Adrenal gland (tissue), 5 donors: ENCODE measurements around the gene KAT6B.

Experiments
- CTCF ChIP-seq, 6 experiments: fragments of 450-650 bp in 4 of 6; fragments of 200-600 bp in 2 of 6; sonication (generic) in 1 of 6; IDR thresholded peaks; 1 replicate in 5 of 6; 2 replicates in 1 of 6; pipeline versions ENCODE4 v1.5.1 to v1.8.0; 2016 to 2021; ENCODE audit warnings: antibody characterized with exemption in 6 of 6, mild to moderate bottlenecking in 2 of 6, moderate library complexity in 1 of 6
- POLR2A ChIP-seq, 2 donors: fragments of 450-650 bp; IDR thresholded peaks; one replicate each; pipeline ENCODE4 v1.6.1; 2017; ENCODE audit warnings: antibody characterized with exemption in 2 of 2, mild to moderate bottlenecking in 2 of 2, moderate library complexity in 1 of 2
- donor health status: DM: no; HTN: no; CAD: no.

GRCh38 chr10:75040576-75040975, 214.2 kb downstream of the KAT6B start:
- TF ChIP-seq POLR2A (IDR thresholded peaks at IDR 0.05) (no peak), CTCF (IDR thresholded peaks at IDR 0.05) (no peak)
